GM12878 (cell line): ENCODE results near the gene MS4A6E. TPM values are rescaled to one million over a fixed set of nuclear protein-coding genes. Genes with fewer than 3 reads are reported as not detected.
A peak's percentile ranks its signal among the peaks of the same experiment; 100 is the strongest.

ENCODE experiments used
- ATAC-seq: fragments of 200-7000 bp; cut with Tn5 transposase; 3 replicates; pipeline ENCODE4 v1.9.1; 2020; ENCODE audit warnings: mild to moderate bottlenecking, moderate library complexity
- BruUV-seq: library from RNA; stranded (reverse); fragments of 400-500 nt; replicated peaks from 2 replicates; lab custom pipeline; 2021; lab: Mats Ljungman, UMichigan
- CTCF ChIA-PET: fragments of 300-600 bp; sonication (Branson Sonifier 250); formaldehyde crosslinking; extraction: SDS; loops from one replicate; lab custom pipeline; 2021; ENCODE audit warnings: inconsistent platforms; lab: Yijun Ruan, JAX
- POLR2A ChIA-PET: fragments of 350-600 bp; formaldehyde crosslinking; extraction: SDS; loops from one replicate; lab custom pipeline; 2021; ENCODE audit warnings: inconsistent platforms; lab: Charles Lee
- RAD21 ChIA-PET: fragments of 300-600 bp; sonication (Branson Sonifier 250); formaldehyde crosslinking; loops from one replicate; lab custom pipeline; 2023; ENCODE audit warnings: antibody characterized with exemption; ENCODE audit not compliant: unreplicated experiment; lab: Charles Lee
- SMC1A ChIA-PET: fragments of 300-600 bp; sonication (Branson Sonifier 250); formaldehyde crosslinking; loops from one replicate; lab custom pipeline; 2023; ENCODE audit not compliant: unreplicated experiment, uncharacterized antibody; lab: Charles Lee
- DNase-seq: peaks from one replicate; pipeline ENCODE4 v3.0.0-alpha.2; 2011; ENCODE audit warnings: low read depth, low spot score
- FAIRE-seq: peaks from 3 replicates; lab custom pipeline; 2011; peaks lifted over from hg19 to GRCh38; lab: Jason Lieb, UNC
- H2AFZ ChIP-seq: 2 replicates; pipeline ENCODE4 v1.6.0; 2011; ENCODE audit warnings: low read depth, low read length, control low read depth; ENCODE audit not compliant: control insufficient read depth
- H3K27ac ChIP-seq: 2 replicates; pipeline ENCODE4 v1.5.1; 2011; ENCODE audit warnings: control low read depth; ENCODE audit not compliant: control insufficient read depth, insufficient read depth
- H3K27me3 ChIP-seq, 2 experiments: replicated peaks in 1 of 2; 2 replicates each; pipeline versions ENCODE4 v1.6.0 to v1.6.1; 2011; ENCODE audit warnings: low read length in 1 of 2; ENCODE audit not compliant: control insufficient read depth in 2 of 2, insufficient read depth in 2 of 2
- H3K36me3 ChIP-seq, 2 experiments: 2 replicates each; pipeline ENCODE4 v1.5.1; 2011; ENCODE audit warnings: low read length in 1 of 2; ENCODE audit not compliant: control insufficient read depth in 2 of 2, insufficient read depth in 2 of 2
- H3K4me1 ChIP-seq: 2 replicates; pipeline ENCODE4 v1.6.1; 2011; ENCODE audit warnings: mild to moderate bottlenecking, low read length, moderate library complexity, mixed read lengths; ENCODE audit not compliant: control insufficient read depth, insufficient read depth
- H3K4me2 ChIP-seq: 2 replicates; pipeline ENCODE4 v1.6.0; 2011; ENCODE audit warnings: control low read depth; ENCODE audit not compliant: control insufficient read depth, insufficient read depth
- H3K4me3 ChIP-seq: fragments of 200-600 bp; sonication (generic); 2 replicates; pipeline ENCODE4 v1.5.1; 2016
- H3K79me2 ChIP-seq: 2 replicates; pipeline ENCODE4 v1.6.0; 2011; ENCODE audit warnings: low read length; ENCODE audit not compliant: control insufficient read depth, insufficient read depth
- H3K9ac ChIP-seq: 2 replicates; pipeline ENCODE4 v1.8.0; 2011; ENCODE audit warnings: low read length, control low read depth, mixed read lengths; ENCODE audit not compliant: control insufficient read depth, insufficient read depth
- H3K9me3 ChIP-seq: replicated peaks from 3 replicates; pipeline ENCODE4 v1.5.1; 2011; ENCODE audit warnings: mild to moderate bottlenecking, low read length; ENCODE audit not compliant: control insufficient read depth, insufficient read depth
- H4K20me1 ChIP-seq: 2 replicates; pipeline ENCODE4 v1.6.0; 2011; ENCODE audit not compliant: control insufficient read depth, insufficient read depth
- ASH2L ChIP-seq: fragments of 300-600, 200-600 bp; sonication (generic); IDR thresholded peaks from 2 replicates; pipeline ENCODE4 v1.6.1; 2017; ENCODE audit warnings: low read depth, mild to moderate bottlenecking, borderline replicate concordance
- HSF1 ChIP-seq: fragments of 150-350 bp; IDR thresholded peaks from 2 replicates; pipeline ENCODE4 v1.6.1; 2014; ENCODE audit warnings: mild to moderate bottlenecking, low read depth, low read length
- IRF5 ChIP-seq: fragments of 450-650 bp; IDR thresholded peaks from 2 replicates; pipeline ENCODE4 v1.6.1; 2017; ENCODE audit warnings: borderline replicate concordance
- JUNB ChIP-seq: IDR thresholded peaks from 2 replicates; pipeline ENCODE4 v1.6.1; 2016; ENCODE audit warnings: antibody characterized with exemption, mild to moderate bottlenecking
- KDM1A ChIP-seq: fragments of 200-600 bp; sonication (generic); IDR thresholded peaks from 2 replicates; pipeline ENCODE4 v1.6.1; 2016; ENCODE audit warnings: borderline replicate concordance
- NFIC ChIP-seq: IDR thresholded peaks from 2 replicates; pipeline ENCODE4 v1.6.1; 2012; ENCODE audit warnings: low read depth, mild to moderate bottlenecking, inconsistent platforms, low read length, moderate library complexity
- POLR2A ChIP-seq: IDR thresholded peaks from 2 replicates; pipeline ENCODE4 v1.6.1; 2011; ENCODE audit warnings: low read depth, mild to moderate bottlenecking, low read length
- SREBF2 ChIP-seq: IDR thresholded peaks from 2 replicates; pipeline ENCODE4 v1.6.1; 2012; ENCODE audit warnings: mild to moderate bottlenecking, low read length
- TBL1XR1 ChIP-seq: IDR thresholded peaks from 2 replicates; pipeline ENCODE4 v1.6.1; 2012; ENCODE audit warnings: low read depth, low read length, improper control_type of control experiment
- TCF7 ChIP-seq: IDR thresholded peaks from 2 replicates; pipeline ENCODE4 v1.6.1; 2014; ENCODE audit warnings: antibody characterized with exemption, borderline replicate concordance
- YY1 ChIP-seq: IDR thresholded peaks from 2 replicates; pipeline ENCODE4 v1.6.1; 2011; ENCODE audit warnings: low read depth, mild to moderate bottlenecking, low read length
- ZNF217 ChIP-seq: fragments of 450-650 bp; IDR thresholded peaks from 2 replicates; pipeline ENCODE4 v1.6.1; 2017; ENCODE audit warnings: antibody characterized with exemption, mild to moderate bottlenecking
- ZNF592 ChIP-seq: fragments of 450-650 bp; IDR thresholded peaks from 2 replicates; pipeline ENCODE4 v1.6.1; 2017; ENCODE audit warnings: mild to moderate bottlenecking, moderate library complexity
- WGBS: methylation state at CpG from one replicate; pipeline ENCODE4 v1.1.6; 2016; ENCODE audit warnings: low lambda C conversion rate; ENCODE audit not compliant: insufficient replicate concordance, insufficient coverage; ENCODE audit errors: missing lambda C conversion rate; 5-methylcytosine and 5-hydroxymethylcytosine counted together
- in situ Hi-C: fragments of 300-500 bp; cut with MboI; formaldehyde crosslinking; loops from 9 replicates; pipeline ENCODE4 v1.14.3; 2018; ENCODE audit warnings: mixed read lengths
- intact Hi-C: fragments of 100-400 bp; cut with micrococcal nuclease; formaldehyde crosslinking; loops from one replicate; pipeline ENCODE4 v1.14.2; 2022; ENCODE audit not compliant: unreplicated experiment
- polyA plus RNA-seq, 11 experiments: library from polyadenylated mRNA; depleted of rRNA in 4 of 11; unstranded in 6 of 11; stranded (reverse) in 5 of 11; fragments of >200 nt; fragmentation: Nextera tagmentation in 4 of 11; fragmentation: Illumina TruSeq in 1 of 11; extraction: Ambion mirVana in 4 of 11; extraction: Trizol in 1 of 11; gene quantifications; 1 replicate in 1 of 11; 2 replicates in 10 of 11; pipeline versions ENCODE4 v1.2.1 to v1.2.3, GENCODE V29; 2011 to 2016; ENCODE audit warnings: inconsistent platforms in 2 of 11, missing spikeins in 2 of 11, low read depth in 1 of 11
- total RNA-seq, 4 experiments: library from RNA; depleted of rRNA in 3 of 4; stranded (reverse); fragments of >200 nt in 3 of 4; fragmentation: Illumina TruSeq in 1 of 4; extraction: Trizol in 1 of 4; gene quantifications; 2 replicates each; pipeline versions ENCODE4 v1.2.1 to v1.2.3, GENCODE V29; 2013 to 2021
- TF ChIP-seq, protein P1 (sequence below): fragments of 450-650 bp; IDR thresholded peaks from 2 replicates; pipeline ENCODE4 v1.6.1; 2014; ENCODE audit warnings: mild to moderate bottlenecking
- TF ChIP-seq, protein P2 (sequence below): fragments of 450-650 bp; IDR thresholded peaks from 2 replicates; pipeline ENCODE4 v1.6.1; 2016; ENCODE audit warnings: mild to moderate bottlenecking

MS4A6E gene
- total and polyA plus RNA-seq, 10 of the 15 experiments (the other 5 are each of a cell fraction or from before 2014, with no cell fraction given) = 0.14 to 0.86 (median 0.47) TPM; not detected in 5

DNA sequence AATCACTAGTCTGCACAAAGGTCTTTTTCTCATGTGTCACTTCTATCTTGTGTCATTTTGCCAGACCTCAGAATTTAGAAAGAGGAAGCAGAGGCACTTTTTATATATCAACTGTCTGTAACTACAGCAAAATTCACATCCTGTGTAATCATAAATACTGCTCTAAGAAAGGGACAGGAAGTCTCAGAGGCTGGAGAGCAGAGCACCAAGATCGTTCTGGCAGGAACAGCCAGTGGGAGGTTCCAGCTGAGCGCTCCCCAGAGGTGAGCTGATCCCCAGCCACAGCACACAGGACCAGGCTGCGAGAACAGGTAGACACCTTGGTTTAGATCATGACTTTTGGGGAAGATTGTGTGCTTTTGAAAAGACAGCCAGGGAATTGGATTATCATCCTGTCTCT is 51.3 kb downstream of the MS4A6E start, which contains the start of gene MS4A7:
MS4A7 (plus strand) TSS at position 179 of the 400 bp plus-strand sequence. CDS start 4,610 bp downstream, outside the sequence.
- peak within 1 kb of the TSS; percentile 89 for H3K4me2 ChIP-seq
- ATAC-seq = peak; percentile 94
- RAD21 ChIA-PET = interaction anchor here (1.1 to 4.6 kb wide), 7 partner anchors 11 to 384 kb away, joined by 3 to 53 read pairs (median 5); partner anchors contain the start of gene MS4A1
- TF ChIP-seq JUNB (no peak), YY1 (no peak), ZNF217 (no peak), HSF1 (no peak), ASH2L (no peak), TBL1XR1 (no peak), TCF7 (no peak), SREBF2 (no peak), NFIC (peak; percentile 58; the same call in 1 of the 2 replicates), ZNF592 (no peak), IRF5 (no peak), KDM1A (no peak), POLR2A (peak; percentile 60)
- TF ChIP-seq, protein P1, sequence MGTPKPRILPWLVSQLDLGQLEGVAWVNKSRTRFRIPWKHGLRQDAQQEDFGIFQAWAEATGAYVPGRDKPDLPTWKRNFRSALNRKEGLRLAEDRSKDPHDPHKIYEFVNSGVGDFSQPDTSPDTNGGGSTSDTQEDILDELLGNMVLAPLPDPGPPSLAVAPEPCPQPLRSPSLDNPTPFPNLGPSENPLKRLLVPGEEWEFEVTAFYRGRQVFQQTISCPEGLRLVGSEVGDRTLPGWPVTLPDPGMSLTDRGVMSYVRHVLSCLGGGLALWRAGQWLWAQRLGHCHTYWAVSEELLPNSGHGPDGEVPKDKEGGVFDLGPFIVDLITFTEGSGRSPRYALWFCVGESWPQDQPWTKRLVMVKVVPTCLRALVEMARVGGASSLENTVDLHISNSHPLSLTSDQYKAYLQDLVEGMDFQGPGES = no peak
- TF ChIP-seq, protein P2, sequence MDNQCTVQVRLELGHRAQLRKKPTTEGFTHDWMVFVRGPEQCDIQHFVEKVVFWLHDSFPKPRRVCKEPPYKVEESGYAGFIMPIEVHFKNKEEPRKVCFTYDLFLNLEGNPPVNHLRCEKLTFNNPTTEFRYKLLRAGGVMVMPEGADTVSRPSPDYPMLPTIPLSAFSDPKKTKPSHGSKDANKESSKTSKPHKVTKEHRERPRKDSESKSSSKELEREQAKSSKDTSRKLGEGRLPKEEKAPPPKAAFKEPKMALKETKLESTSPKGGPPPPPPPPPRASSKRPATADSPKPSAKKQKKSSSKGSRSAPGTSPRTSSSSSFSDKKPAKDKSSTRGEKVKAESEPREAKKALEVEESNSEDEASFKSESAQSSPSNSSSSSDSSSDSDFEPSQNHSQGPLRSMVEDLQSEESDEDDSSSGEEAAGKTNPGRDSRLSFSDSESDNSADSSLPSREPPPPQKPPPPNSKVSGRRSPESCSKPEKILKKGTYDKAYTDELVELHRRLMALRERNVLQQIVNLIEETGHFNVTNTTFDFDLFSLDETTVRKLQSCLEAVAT = peak; percentile 86

More for the DNA sequence above, 51.3 kb downstream of the MS4A6E start, which contains the start of gene MS4A7:
- FAIRE-seq (peak; percentile 94), DNase-seq (peak; percentile 93)
- peak within 1 kb of the TSS; percentile 65 for H3K9ac ChIP-seq
- no peaks in the 10 kb centered on the region for H3K36me3 ChIP-seq
- no peaks in the 10 kb centered on the region for H3K27me3 ChIP-seq
- no TSS peak for BruUV-seq
- ChIA-PET SMC1A (interaction anchor here (0.9 to 9.5 kb wide), 14 partner anchors 8 to 107 kb away, joined by 3 to 124 read pairs (median 4); partner anchors contain the start of genes MS4A1 and MS4A14), CTCF (interaction anchor here (0.9 to 2.1 kb wide), 11 partner anchors 9 to 110 kb away, joined by 3 to 13 read pairs (median 5); partner anchors contain the start of genes MS4A1 and MS4A14), POLR2A (interaction anchor here (1.2 to 2.6 kb wide), 6 partner anchors 10 to 81 kb away, joined by 3 to 18 read pairs (median 8); partner anchors contain the start of gene MS4A1)
- H3K79me2 ChIP-seq = peaks cover 4% of the 10 kb centered on the region
- in situ Hi-C loops = no loop called here
- peaks cover 17% of the 10 kb centered on the region for H3K4me1 ChIP-seq
- H3K4me3 ChIP-seq = peak within 1 kb of the TSS; percentile 45; the same call in 1 of the 2 replicates
- intact Hi-C loops = loop anchor here (1.0 kb wide), 1 partner anchor 77 kb away; the partner anchor contains the start of gene MS4A1
- peaks cover 2% of the 10 kb centered on the region; the same call in 2 of the 3 replicates for H3K9me3 ChIP-seq
- H4K20me1 ChIP-seq = no peaks in the 10 kb centered on the region
- 0% methylated on average over 3 of the region's 3 CpGs for WGBS
- peak within 1 kb of the TSS; percentile 51 for H2AFZ ChIP-seq
- H3K27ac ChIP-seq = peak within 1 kb of the TSS; percentile 79
